ENCODE results near the gene APOBEC2. TPM values are rescaled to one million over a fixed set of nuclear protein-coding genes. Genes with fewer than 3 reads are reported as not detected.

The APOBEC2 gene
- total RNA-seq, 3 donors from 2014 or later: not detected

GRCh38 chr6:41072836-41073202, 19.8 kb downstream of the APOBEC2 start, which contains the start of gene NFYA:
Gene NFYA, plus strand, starts transcription at chr6:41072974. Its CDS starts 6,116 bp downstream, at chr6:41079090.
- no peaks in the 10 kb centered on the region for H3K27me3 ChIP-seq
- TF ChIP-seq POLR2AphosphoS5 (IDR thresholded peaks at IDR 0.05) (peak in 2 of 3 donors; percentile 3 to 30), POLR2A (IDR thresholded peaks at IDR 0.05) (peak; percentile 26)
- TF ChIP-seq, protein P1, sequence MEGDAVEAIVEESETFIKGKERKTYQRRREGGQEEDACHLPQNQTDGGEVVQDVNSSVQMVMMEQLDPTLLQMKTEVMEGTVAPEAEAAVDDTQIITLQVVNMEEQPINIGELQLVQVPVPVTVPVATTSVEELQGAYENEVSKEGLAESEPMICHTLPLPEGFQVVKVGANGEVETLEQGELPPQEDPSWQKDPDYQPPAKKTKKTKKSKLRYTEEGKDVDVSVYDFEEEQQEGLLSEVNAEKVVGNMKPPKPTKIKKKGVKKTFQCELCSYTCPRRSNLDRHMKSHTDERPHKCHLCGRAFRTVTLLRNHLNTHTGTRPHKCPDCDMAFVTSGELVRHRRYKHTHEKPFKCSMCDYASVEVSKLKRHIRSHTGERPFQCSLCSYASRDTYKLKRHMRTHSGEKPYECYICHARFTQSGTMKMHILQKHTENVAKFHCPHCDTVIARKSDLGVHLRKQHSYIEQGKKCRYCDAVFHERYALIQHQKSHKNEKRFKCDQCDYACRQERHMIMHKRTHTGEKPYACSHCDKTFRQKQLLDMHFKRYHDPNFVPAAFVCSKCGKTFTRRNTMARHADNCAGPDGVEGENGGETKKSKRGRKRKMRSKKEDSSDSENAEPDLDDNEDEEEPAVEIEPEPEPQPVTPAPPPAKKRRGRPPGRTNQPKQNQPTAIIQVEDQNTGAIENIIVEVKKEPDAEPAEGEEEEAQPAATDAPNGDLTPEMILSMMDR (IDR thresholded peaks at IDR 0.05): no peak
- intact Hi-C loops (cut with DNase I; ENCODE audit: low total_unique reads): loop anchor here (5.0 kb wide), 1 partner anchor 1184 kb away; no protein-coding TSS in a partner anchor

DNA sequence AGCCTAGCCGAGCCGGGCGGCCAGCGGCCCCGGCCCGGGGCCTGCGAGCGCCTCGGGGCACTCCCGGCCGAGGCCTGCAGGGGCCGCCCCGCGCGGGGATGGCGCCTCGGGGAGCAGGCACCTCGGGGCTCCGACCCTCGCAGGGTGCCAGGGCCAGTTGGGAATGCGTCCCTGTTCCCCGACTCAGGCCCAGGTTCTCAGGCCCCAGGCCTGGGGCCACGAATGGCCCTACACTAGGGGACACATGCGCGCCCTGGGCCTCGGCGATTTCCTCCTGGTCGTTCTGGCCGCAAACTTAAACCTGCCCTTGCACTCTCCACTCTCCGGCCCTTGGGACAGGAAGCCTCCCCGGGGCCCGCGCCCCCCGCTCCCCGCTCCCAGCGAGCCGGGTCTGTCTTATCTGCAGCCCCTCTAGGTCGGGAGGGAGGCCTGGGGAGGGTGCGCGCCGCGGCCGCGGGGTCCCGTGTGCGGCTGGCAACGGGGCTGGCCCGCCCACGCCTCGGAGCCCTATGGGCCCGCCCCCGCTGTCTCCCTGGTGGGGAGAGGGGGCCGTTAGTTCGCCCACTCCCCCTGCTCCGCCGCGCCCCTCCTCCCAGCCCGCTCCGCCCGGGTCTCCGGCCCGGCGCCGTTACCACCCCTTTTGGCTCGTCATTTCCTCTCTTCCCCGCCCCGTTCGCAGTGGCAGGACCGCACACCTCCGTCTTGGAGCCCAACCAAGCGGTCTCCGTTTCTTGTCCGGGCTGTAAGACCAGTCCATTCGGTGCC, 20.4 kb downstream of the APOBEC2 start:
- intact Hi-C loops (cut with DNase I; ENCODE audit: low total_unique reads): loop anchor here (5.0 kb wide), 1 partner anchor 1184 kb away; no protein-coding TSS in a partner anchor
- DNase-seq (ENCODE audit: low spot score in 2 of 2): peak; percentile 87 to 88
- no peak for TF ChIP-seq POLR2A (IDR thresholded peaks at IDR 0.05)
- TF ChIP-seq, protein P1 (IDR thresholded peaks at IDR 0.05): peak in 1 of 3 donors; percentile 35
- TF ChIP-seq POLR2AphosphoS5 (IDR thresholded peaks at IDR 0.05): peak in 2 of 3 donors; percentile 74 to 76

More at GRCh38 chr6:41072836-41073202, 19.8 kb downstream of the APOBEC2 start, which contains the start of gene NFYA:
- Histone ChIP-seq H3K9me3 (no peaks in the 10 kb centered on the region), H3K4me3 (peak within 1 kb of the TSS; percentile 78 to 99 (median 90)), H3K27ac (peak within 1 kb of the TSS; percentile 99), H3K36me3 (no peaks in the 10 kb centered on the region), H3K4me1 (peaks cover 0 to 8% of the 10 kb centered on the region in 2 donors)
- DNase-seq (ENCODE audit: low spot score in 2 of 2): peak in 1 of 2 donors; percentile 99

DNA sequence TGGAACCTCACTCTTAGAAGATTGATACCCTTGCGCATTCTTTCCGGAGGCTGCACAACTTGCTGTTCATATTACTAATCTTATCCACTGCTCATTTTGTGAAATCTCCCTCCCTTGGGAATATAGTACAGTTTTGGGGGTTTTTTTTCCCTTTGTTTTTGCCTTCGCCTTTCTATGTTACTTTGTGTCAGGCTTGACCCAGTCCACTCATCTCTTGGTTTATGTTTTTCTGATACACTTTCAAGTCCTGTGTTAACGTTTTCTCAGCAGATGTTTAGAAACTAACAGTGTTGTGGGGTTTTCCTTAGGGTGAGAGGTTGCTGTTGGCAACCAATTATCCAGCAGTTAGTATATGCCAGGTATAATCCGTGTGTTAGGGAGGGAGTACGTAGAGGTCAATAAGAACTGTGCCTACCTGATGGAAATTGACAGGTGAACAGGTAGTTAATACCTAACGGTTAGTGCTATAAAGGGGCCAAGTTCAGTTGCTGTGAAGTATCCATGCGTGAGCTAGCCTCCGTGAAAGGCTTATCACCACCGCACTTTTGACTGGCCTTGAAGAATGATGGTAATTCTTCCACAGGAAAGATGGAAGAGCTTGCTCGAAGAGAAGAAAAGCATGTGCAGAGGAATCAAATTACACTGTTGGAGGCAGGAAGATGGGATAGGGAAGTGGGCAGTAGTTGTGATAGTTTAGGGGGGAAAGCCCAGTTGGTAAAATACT, 21.1 kb downstream of the APOBEC2 start:
- intact Hi-C loops (cut with DNase I; ENCODE audit: low total_unique reads): loop anchor here (5.0 kb wide), 1 partner anchor 1183 kb away; no protein-coding TSS in a partner anchor
- peak overlapping the region; percentile 99 for H3K27ac ChIP-seq
- no peaks in the 10 kb centered on the region for H3K27me3 ChIP-seq
- H3K4me1 ChIP-seq: peaks cover 0 to 8% of the 10 kb centered on the region in 2 donors
- no peaks in the 10 kb centered on the region for H3K36me3 ChIP-seq
- H3K4me3 ChIP-seq: peak overlapping the region; percentile 78 to 99 (median 90)
- DNase-seq (ENCODE audit: low spot score in 2 of 2): no peak
- H3K9me3 ChIP-seq: no peaks in the 10 kb centered on the region
- TF ChIP-seq POLR2AphosphoS5 (IDR thresholded peaks at IDR 0.05): no peak
- TF ChIP-seq, protein P1 (IDR thresholded peaks at IDR 0.05): no peak
- no peak for TF ChIP-seq POLR2A (IDR thresholded peaks at IDR 0.05)

More for the DNA sequence above, 20.4 kb downstream of the APOBEC2 start:
- H3K9me3 ChIP-seq: no peaks in the 10 kb centered on the region
- H3K4me3 ChIP-seq: peak overlapping the region; percentile 78 to 99 (median 90)
- H3K27ac ChIP-seq: peak overlapping the region; percentile 99
- H3K27me3 ChIP-seq: no peaks in the 10 kb centered on the region
- no peaks in the 10 kb centered on the region for H3K36me3 ChIP-seq
- peaks cover 0 to 8% of the 10 kb centered on the region in 2 donors for H3K4me1 ChIP-seq

GRCh38 chr6:41074692-41075436, 21.9 kb downstream of the APOBEC2 start:
- no peaks in the 10 kb centered on the region for H3K36me3 ChIP-seq
- DNase-seq (ENCODE audit: low spot score in 2 of 2): no peak
- TF ChIP-seq, protein P1 (IDR thresholded peaks at IDR 0.05): no peak
- peak overlapping the region; percentile 78 to 99 (median 90) for H3K4me3 ChIP-seq
- H3K27ac ChIP-seq: peak overlapping the region; percentile 99
- no peaks in the 10 kb centered on the region for H3K9me3 ChIP-seq
- intact Hi-C loops (cut with DNase I; ENCODE audit: low total_unique reads): loop anchor here (5.0 kb wide), 1 partner anchor 1182 kb away; no protein-coding TSS in a partner anchor
- no peaks in the 10 kb centered on the region for H3K27me3 ChIP-seq
- H3K4me1 ChIP-seq: peaks cover 0 to 8% of the 10 kb centered on the region in 2 donors

All from breast epithelium (tissue), 4 donors.